Esophagus muscularis mucosa (tissue), 4 donors: ENCODE measurements around the gene DENND2A. TPM values are rescaled to one million over a fixed set of nuclear protein-coding genes. Genes with fewer than 3 reads are reported as not detected.

Experiments used
- DNase-seq: peaks from one replicate; pipeline ENCODE4 v3.0.0-alpha.2; 2017; ENCODE audit errors: extremely low spot score
- H3K27ac ChIP-seq, 4 donors: fragments of 200-600 bp; sonication (generic); replicated peaks in 1 of 4; 1 replicate in 3 of 4; 2 replicates in 1 of 4; pipeline ENCODE4 v1.5.1; 2016 to 2019; ENCODE audit warnings: mild to moderate bottlenecking in 1 of 4
- H3K27me3 ChIP-seq, 4 donors: fragments of 200-600 bp; sonication (generic); one replicate each; pipeline versions ENCODE4 v1.5.1 to v1.6.0; 2016 to 2019
- H3K36me3 ChIP-seq, 4 donors: fragments of 200-600 bp; sonication (generic); one replicate each; pipeline ENCODE4 v1.5.1; 2016 to 2019
- H3K4me1 ChIP-seq, 4 donors: fragments of 200-600 bp; sonication (generic); one replicate each; pipeline ENCODE4 v1.5.1; 2016 to 2019
- H3K4me3 ChIP-seq, 4 donors: fragments of 200-600 bp; sonication (generic); 1 replicate in 2 of 4; 2 replicates in 2 of 4; pipeline ENCODE4 v1.5.1; 2016 to 2019; ENCODE audit warnings: mild to moderate bottlenecking in 4 of 4, moderate library complexity in 1 of 4
- H3K9me3 ChIP-seq, 4 donors: fragments of 200-600 bp; sonication (generic); 1 replicate in 3 of 4; 2 replicates in 1 of 4; pipeline ENCODE4 v1.5.1; 2016 to 2019
- EP300 ChIP-seq: sonication (generic); formaldehyde crosslinking; IDR thresholded peaks from one replicate; pipeline ENCODE4 v1.6.1; 2017; ENCODE audit warnings: antibody characterized with exemption
- POLR2A ChIP-seq: fragments of 450-650 bp; IDR thresholded peaks from one replicate; pipeline ENCODE4 v1.6.1; 2017; ENCODE audit warnings: antibody characterized with exemption, moderate library complexity, mild to moderate bottlenecking, low read depth
- POLR2AphosphoS5 ChIP-seq, 2 donors: sonication (generic); formaldehyde crosslinking; IDR thresholded peaks; one replicate each; pipeline ENCODE4 v1.6.1; 2017; ENCODE audit warnings: antibody characterized with exemption in 2 of 2
- WGBS: methylation state at CpG from one replicate; pipeline ENCODE4 v1.1.5; 2018; 5-methylcytosine and 5-hydroxymethylcytosine counted together
- intact Hi-C: fragments of 100-400 bp; cut with DNase I; formaldehyde crosslinking; loops from one replicate; pipeline ENCODE4 v1.15.1; 2023
- total RNA-seq, 4 donors: library from RNA; depleted of rRNA; stranded (reverse); fragments of >200 nt; gene quantifications; one replicate each; pipeline versions ENCODE4 v1.1.0 to v1.2.1, GENCODE V29; 2016
- TF ChIP-seq, protein P1 (sequence below), 3 experiments: fragments of 200-600 bp in 2 of 3; fragments of 450-650 bp in 1 of 3; sonication (generic) in 2 of 3; IDR thresholded peaks; one replicate each; pipeline ENCODE4 v1.5.1; 2017 to 2019; ENCODE audit warnings: antibody characterized with exemption in 3 of 3, mild to moderate bottlenecking in 2 of 3, moderate library complexity in 1 of 3

DENND2A gene
- total RNA-seq, 4 donors from 2014 or later = 46.4 to 77.2 (median 59.2) TPM

- no peak for DNase-seq
- Histone ChIP-seq H3K27ac (peak overlapping the region; percentile 43 to 94 (median 92)), H3K4me3 (no peak overlapping the region), H3K9me3 (no peaks in the 10 kb centered on the region), H3K4me1 (peaks cover 27 to 42% (median 40%) of the 10 kb centered on the region in 4 donors), H3K27me3 (no peaks in the 10 kb centered on the region), H3K36me3 (peaks cover 19 to 41% (median 35%) of the 10 kb centered on the region in 4 donors)
- intact Hi-C loops = no loop called here
- 96% methylated on average over 16 of the region's 16 CpGs for whole genome bisulfite sequencing
- TF ChIP-seq EP300 (no peak), POLR2AphosphoS5 (IDR thresholded peaks at IDR 0.05) (no peak), POLR2A (no peak)
- TF ChIP-seq, protein P1, sequence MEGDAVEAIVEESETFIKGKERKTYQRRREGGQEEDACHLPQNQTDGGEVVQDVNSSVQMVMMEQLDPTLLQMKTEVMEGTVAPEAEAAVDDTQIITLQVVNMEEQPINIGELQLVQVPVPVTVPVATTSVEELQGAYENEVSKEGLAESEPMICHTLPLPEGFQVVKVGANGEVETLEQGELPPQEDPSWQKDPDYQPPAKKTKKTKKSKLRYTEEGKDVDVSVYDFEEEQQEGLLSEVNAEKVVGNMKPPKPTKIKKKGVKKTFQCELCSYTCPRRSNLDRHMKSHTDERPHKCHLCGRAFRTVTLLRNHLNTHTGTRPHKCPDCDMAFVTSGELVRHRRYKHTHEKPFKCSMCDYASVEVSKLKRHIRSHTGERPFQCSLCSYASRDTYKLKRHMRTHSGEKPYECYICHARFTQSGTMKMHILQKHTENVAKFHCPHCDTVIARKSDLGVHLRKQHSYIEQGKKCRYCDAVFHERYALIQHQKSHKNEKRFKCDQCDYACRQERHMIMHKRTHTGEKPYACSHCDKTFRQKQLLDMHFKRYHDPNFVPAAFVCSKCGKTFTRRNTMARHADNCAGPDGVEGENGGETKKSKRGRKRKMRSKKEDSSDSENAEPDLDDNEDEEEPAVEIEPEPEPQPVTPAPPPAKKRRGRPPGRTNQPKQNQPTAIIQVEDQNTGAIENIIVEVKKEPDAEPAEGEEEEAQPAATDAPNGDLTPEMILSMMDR (IDR thresholded peaks at IDR 0.05) = no peak
These were observed 96.2 kb downstream of the DENND2A start for GRCh38 chr7:140544388-140544826.

- Histone ChIP-seq H3K9me3 (no peaks in the 10 kb centered on the region), H3K27ac (peak overlapping the region; percentile 86 to 94 (median 92)), H3K36me3 (peaks cover 19 to 43% (median 31%) of the 10 kb centered on the region in 4 donors), H3K4me1 (peaks cover 36 to 64% (median 62%) of the 10 kb centered on the region in 4 donors), H3K27me3 (no peaks in the 10 kb centered on the region), H3K4me3 (peak overlapping the region; percentile 22 to 34 (median 26))
- 27% methylated on average over 7 of the region's 7 CpGs for WGBS
- intact Hi-C loops = no loop called here
- no peak for DNase-seq
- peak; percentile 18 to 32 for TF ChIP-seq POLR2AphosphoS5 (IDR thresholded peaks at IDR 0.05)
- TF ChIP-seq, protein P1 (IDR thresholded peaks at IDR 0.05) = no peak
These were observed 98.4 kb downstream of the DENND2A start for GRCh38 chr7:140542228-140542603.

GRCh38 chr7:140541513-140542227, 98.9 kb downstream of the DENND2A start:
- DNase-seq = no peak
- H3K27me3 ChIP-seq = no peaks in the 10 kb centered on the region
- H3K36me3 ChIP-seq = peaks cover 19 to 39% (median 31%) of the 10 kb centered on the region in 4 donors
- H3K27ac ChIP-seq = peak overlapping the region; percentile 86 to 94 (median 92)
- peaks cover 36 to 69% (median 67%) of the 10 kb centered on the region in 4 donors for H3K4me1 ChIP-seq
- TF ChIP-seq POLR2AphosphoS5 (IDR thresholded peaks at IDR 0.05) (peak; percentile 84 to 88), EP300 (peak; percentile 67), POLR2A (no peak)
- TF ChIP-seq, protein P1 (IDR thresholded peaks at IDR 0.05) = no peak
- 11% methylated on average over 17 of the region's 17 CpGs for WGBS
- H3K4me3 ChIP-seq = peak overlapping the region; percentile 22 to 34 (median 26)
- intact Hi-C loops = no loop called here
- H3K9me3 ChIP-seq = no peaks in the 10 kb centered on the region

- Histone ChIP-seq H3K27me3 (no peaks in the 10 kb centered on the region), H3K27ac (peak overlapping the region; percentile 86 to 94 (median 92)), H3K36me3 (peaks cover 19 to 34% (median 28%) of the 10 kb centered on the region in 4 donors), H3K9me3 (no peaks in the 10 kb centered on the region), H3K4me1 (peaks cover 36 to 74% (median 72%) of the 10 kb centered on the region in 4 donors), H3K4me3 (peak overlapping the region; percentile 22 to 34 (median 26))
- 28% methylated on average over 4 of the region's 4 CpGs for WGBS
- intact Hi-C loops = no loop called here
- DNase-seq = no peak
- TF ChIP-seq POLR2A (no peak), POLR2AphosphoS5 (IDR thresholded peaks at IDR 0.05) (no peak), EP300 (no peak)
- TF ChIP-seq, protein P1 (IDR thresholded peaks at IDR 0.05) = no peak
These were observed 99.5 kb downstream of the DENND2A start for GRCh38 chr7:140541176-140541512.
